IPS-15b (cell line): ENCODE data around the gene ASTN2.

Source experiments
- H3K27me3 ChIP-seq: one replicate; pipeline ENCODE4 v1.6.1; 2013; ENCODE audit warnings: low read length; ENCODE audit not compliant: control insufficient read depth, insufficient read depth
- H3K36me3 ChIP-seq: one replicate; pipeline ENCODE4 v1.6.1; 2013; ENCODE audit warnings: low read length; ENCODE audit not compliant: control insufficient read depth, insufficient read depth
- H3K4me1 ChIP-seq: one replicate; pipeline ENCODE4 v1.6.1; 2013; ENCODE audit warnings: mild to moderate bottlenecking, low read length; ENCODE audit not compliant: control insufficient read depth, insufficient read depth
- H3K4me3 ChIP-seq: one replicate; pipeline ENCODE4 v1.5.1; 2013; ENCODE audit warnings: low read depth, low read length
- H3K9ac ChIP-seq: one replicate; pipeline ENCODE4 v1.6.1; 2013; ENCODE audit warnings: low read depth, mild to moderate bottlenecking, low read length
- H3K9me3 ChIP-seq: one replicate; pipeline ENCODE4 v1.6.1; 2013; ENCODE audit warnings: mild to moderate bottlenecking, low read length; ENCODE audit not compliant: control insufficient read depth, insufficient read depth

The ASTN2 gene

GRCh38 chr9:116688806-116689485 lies 725.9 kb downstream of the ASTN2 start:
- Histone ChIP-seq H3K9me3 (no peaks in the 10 kb centered on the region), H3K4me3 (no peak overlapping the region), H3K9ac (no peak overlapping the region), H3K27me3 (peaks cover 14% of the 10 kb centered on the region), H3K36me3 (no peaks in the 10 kb centered on the region), H3K4me1 (peaks cover 5% of the 10 kb centered on the region)

- Histone ChIP-seq H3K4me1 (peaks cover 5% of the 10 kb centered on the region), H3K9me3 (no peaks in the 10 kb centered on the region), H3K36me3 (no peaks in the 10 kb centered on the region), H3K9ac (peak overlapping the region; percentile 6), H3K27me3 (peaks cover 14% of the 10 kb centered on the region), H3K4me3 (peak overlapping the region; percentile 72)
These were observed 727.1 kb downstream of the ASTN2 start for GRCh38 chr9:116687754-116688135.

- H3K36me3 ChIP-seq, result no peaks in the 10 kb centered on the region
- H3K9me3 ChIP-seq, result no peaks in the 10 kb centered on the region
- H3K27me3 ChIP-seq, result peaks cover 14% of the 10 kb centered on the region
- H3K4me3 ChIP-seq, result peak within 1 kb of the TSS; percentile 72
- H3K4me1 ChIP-seq, result peaks cover 5% of the 10 kb centered on the region
- peak within 1 kb of the TSS; percentile 55 for H3K9ac ChIP-seq
These were observed 727.6 kb downstream of the ASTN2 start, which contains the start of gene TRIM32 for GRCh38 chr9:116687074-116687753. Gene TRIM32 (plus strand): TSS chr9:116687305. CDS start chr9:116697743, 10,438 bp downstream.

- Histone ChIP-seq H3K9ac (peak overlapping the region; percentile 55), H3K4me1 (peaks cover 5% of the 10 kb centered on the region), H3K36me3 (no peaks in the 10 kb centered on the region), H3K9me3 (no peaks in the 10 kb centered on the region), H3K4me3 (peak overlapping the region; percentile 61), H3K27me3 (peaks cover 14% of the 10 kb centered on the region)
These were observed 728.2 kb downstream of the ASTN2 start for GRCh38 chr9:116686693-116687073.

- no peaks in the 10 kb centered on the region for H3K36me3 ChIP-seq
- peaks cover 5% of the 10 kb centered on the region for H3K4me1 ChIP-seq
- H3K9me3 ChIP-seq, result no peaks in the 10 kb centered on the region
- H3K9ac ChIP-seq, result no peak overlapping the region
- peak overlapping the region; percentile 61 for H3K4me3 ChIP-seq
- H3K27me3 ChIP-seq, result peaks cover 14% of the 10 kb centered on the region
These were observed 728.7 kb downstream of the ASTN2 start for GRCh38 chr9:116686135-116686534.

GRCh38 chr9:116685166-116685565 lies 729.7 kb downstream of the ASTN2 start:
- Histone ChIP-seq H3K9ac (no peak overlapping the region), H3K9me3 (no peaks in the 10 kb centered on the region), H3K27me3 (peaks cover 14% of the 10 kb centered on the region), H3K36me3 (no peaks in the 10 kb centered on the region), H3K4me1 (peaks cover 5% of the 10 kb centered on the region), H3K4me3 (no peak overlapping the region)

GRCh38 chr9:116683535-116683934 lies 731.3 kb downstream of the ASTN2 start:
- no peak overlapping the region for H3K9ac ChIP-seq
- H3K36me3 ChIP-seq, result no peaks in the 10 kb centered on the region
- H3K9me3 ChIP-seq, result no peaks in the 10 kb centered on the region
- peaks cover 14% of the 10 kb centered on the region for H3K27me3 ChIP-seq
- no peaks in the 10 kb centered on the region for H3K4me1 ChIP-seq
- H3K4me3 ChIP-seq, result no peak overlapping the region

- no peak overlapping the region for H3K9ac ChIP-seq
- peaks cover 11% of the 10 kb centered on the region for H3K9me3 ChIP-seq
- H3K27me3 ChIP-seq, result no peaks in the 10 kb centered on the region
- peaks cover 2% of the 10 kb centered on the region for H3K36me3 ChIP-seq
- no peaks in the 10 kb centered on the region for H3K4me1 ChIP-seq
- no peak overlapping the region for H3K4me3 ChIP-seq
These were observed 740.5 kb downstream of the ASTN2 start for GRCh38 chr9:116674210-116674980.

GRCh38 chr9:116673375-116673774 lies 741.5 kb downstream of the ASTN2 start:
- Histone ChIP-seq H3K9me3 (peaks cover 11% of the 10 kb centered on the region), H3K4me1 (no peaks in the 10 kb centered on the region), H3K27me3 (no peaks in the 10 kb centered on the region), H3K4me3 (no peak overlapping the region), H3K9ac (no peak overlapping the region), H3K36me3 (peaks cover 2% of the 10 kb centered on the region)

- Histone ChIP-seq H3K9ac (no peak overlapping the region), H3K9me3 (peaks cover 11% of the 10 kb centered on the region), H3K36me3 (peaks cover 2% of the 10 kb centered on the region), H3K27me3 (no peaks in the 10 kb centered on the region), H3K4me1 (no peaks in the 10 kb centered on the region), H3K4me3 (no peak overlapping the region)
These were observed 743.3 kb downstream of the ASTN2 start for GRCh38 chr9:116671605-116672004.

- Histone ChIP-seq H3K36me3 (no peaks in the 10 kb centered on the region), H3K4me3 (no peak overlapping the region), H3K27me3 (no peaks in the 10 kb centered on the region), H3K4me1 (no peaks in the 10 kb centered on the region), H3K9me3 (peaks cover 11% of the 10 kb centered on the region), H3K9ac (no peak overlapping the region)
These were observed 745.7 kb downstream of the ASTN2 start for GRCh38 chr9:116668970-116669695.
